Measurements from ENCODE around the gene MACROD1.
A peak's percentile ranks its signal among the peaks of the same experiment; 100 is the strongest.

MACROD1 gene, protein sequence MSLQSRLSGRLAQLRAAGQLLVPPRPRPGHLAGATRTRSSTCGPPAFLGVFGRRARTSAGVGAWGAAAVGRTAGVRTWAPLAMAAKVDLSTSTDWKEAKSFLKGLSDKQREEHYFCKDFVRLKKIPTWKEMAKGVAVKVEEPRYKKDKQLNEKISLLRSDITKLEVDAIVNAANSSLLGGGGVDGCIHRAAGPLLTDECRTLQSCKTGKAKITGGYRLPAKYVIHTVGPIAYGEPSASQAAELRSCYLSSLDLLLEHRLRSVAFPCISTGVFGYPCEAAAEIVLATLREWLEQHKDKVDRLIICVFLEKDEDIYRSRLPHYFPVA

DNA sequence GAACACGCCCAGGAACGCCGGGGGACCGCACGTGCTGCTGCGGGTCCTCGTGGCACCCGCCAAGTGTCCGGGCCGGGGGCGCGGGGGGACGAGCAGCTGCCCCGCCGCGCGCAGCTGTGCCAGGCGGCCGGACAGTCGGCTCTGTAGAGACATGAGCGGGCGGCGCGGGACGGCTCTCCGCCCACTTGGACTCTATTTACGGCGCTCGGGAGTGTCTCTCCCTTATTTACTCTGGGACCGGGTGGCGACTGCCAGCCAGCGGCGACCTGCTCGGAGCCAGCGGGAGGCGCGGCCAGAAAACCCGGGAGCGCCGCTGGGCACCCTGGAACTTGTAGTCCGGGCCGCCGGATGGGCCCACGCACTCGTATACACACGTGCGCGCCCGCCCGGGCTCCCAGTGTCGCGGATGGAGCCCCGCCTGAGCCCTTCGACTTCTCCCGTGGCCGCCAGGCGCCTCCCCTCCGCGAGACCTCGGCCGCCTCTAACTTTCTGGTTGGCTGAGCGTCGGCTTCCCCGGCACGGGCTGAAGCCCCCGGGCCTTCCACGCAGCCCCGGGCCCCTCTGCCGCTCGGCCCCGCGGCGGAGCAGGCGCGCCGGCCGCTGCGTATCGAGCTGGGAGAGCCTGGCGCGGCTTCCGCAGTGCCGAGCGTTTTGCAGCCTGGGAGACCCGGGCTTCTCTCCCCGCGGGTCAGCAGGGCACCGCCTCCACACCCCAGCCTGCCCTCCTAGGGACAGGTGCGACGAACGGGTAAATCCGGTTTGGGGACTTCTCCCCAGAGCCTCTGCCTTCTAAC is at the start of gene MACROD1:
Gene MACROD1 (minus strand): TSS at position 272 of the 794 bp plus-strand sequence. CDS start 119 bp downstream, at position 153.
- Histone ChIP-seq H3K4me3 (ENCODE audit: low read length in 2 of 2) (peak within 1 kb of the TSS; percentile 74 to 79), H3K36me3 (ENCODE audit: control insufficient read depth in 2 of 2, insufficient read depth in 2 of 2, low read length in 2 of 2) (peaks cover 2% of the 10 kb centered on the region in 2 donors), H3K9me3 (ENCODE audit: control insufficient read depth in 2 of 2, low read length in 2 of 2) (no peaks in the 10 kb centered on the region), H3K9ac (ENCODE audit: low read depth in 1 of 2, low read length in 2 of 2) (peak within 1 kb of the TSS; percentile 56 to 61), H3K27ac (ENCODE audit: low read depth in 2 of 2, low read length in 2 of 2) (peak within 1 kb of the TSS; percentile 85 to 86), H3K4me1 (ENCODE audit: control insufficient read depth in 2 of 2, insufficient read depth in 2 of 2, low read length in 2 of 2) (peaks cover 0 to 11% of the 10 kb centered on the region in 2 donors), H3K27me3 (ENCODE audit: control insufficient read depth in 2 of 2, insufficient read depth in 2 of 2, low read length in 2 of 2) (no peaks in the 10 kb centered on the region)

DNA sequence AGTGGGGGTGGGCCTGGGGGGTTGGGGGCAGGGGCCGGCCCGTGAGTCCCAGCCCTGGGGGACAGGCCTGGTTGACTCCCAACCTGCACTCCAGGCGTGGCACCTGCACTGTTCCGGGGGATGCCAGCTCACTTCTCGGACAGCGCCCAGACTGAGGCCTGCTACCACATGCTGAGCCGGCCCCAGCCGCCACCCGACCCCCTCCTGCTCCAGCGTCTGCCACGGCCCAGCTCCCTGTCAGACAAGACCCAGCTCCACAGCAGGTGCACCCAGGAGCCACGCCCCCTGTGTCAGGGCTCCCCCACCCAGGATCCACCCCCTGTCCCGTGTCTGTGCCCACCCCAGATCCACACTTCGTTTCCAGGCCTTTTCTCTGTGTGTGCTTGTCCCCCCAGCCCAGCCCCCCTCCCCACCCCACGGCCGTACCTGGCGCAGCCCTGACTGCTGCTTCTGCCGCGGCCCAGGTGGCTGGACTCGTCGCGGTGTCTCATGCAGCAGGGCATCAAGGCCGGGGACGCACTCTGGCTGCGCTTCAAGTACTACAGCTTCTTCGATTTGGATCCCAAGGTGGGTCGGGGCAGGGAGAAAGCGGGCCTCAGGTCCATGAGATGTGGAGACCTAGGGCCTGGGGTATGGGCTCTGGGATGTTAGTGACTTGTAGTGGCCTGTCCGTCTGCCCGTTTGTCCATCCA is 45.4 kb upstream of the MACROD1 start:
- Histone ChIP-seq H3K9me3 (ENCODE audit: control insufficient read depth in 2 of 2, low read length in 2 of 2) (no peaks in the 10 kb centered on the region), H3K9ac (ENCODE audit: low read depth in 1 of 2, low read length in 2 of 2) (no peak overlapping the region), H3K27ac (ENCODE audit: low read depth in 2 of 2, low read length in 2 of 2) (no peak overlapping the region), H3K4me1 (ENCODE audit: control insufficient read depth in 2 of 2, insufficient read depth in 2 of 2, low read length in 2 of 2) (peaks cover 11 to 12% of the 10 kb centered on the region in 2 donors), H3K36me3 (ENCODE audit: control insufficient read depth in 2 of 2, insufficient read depth in 2 of 2, low read length in 2 of 2) (peaks cover 0 to 13% of the 10 kb centered on the region in 2 donors), H3K27me3 (ENCODE audit: control insufficient read depth in 2 of 2, insufficient read depth in 2 of 2, low read length in 2 of 2) (no peaks in the 10 kb centered on the region), H3K4me3 (ENCODE audit: low read length in 2 of 2) (no peak overlapping the region)

DNA sequence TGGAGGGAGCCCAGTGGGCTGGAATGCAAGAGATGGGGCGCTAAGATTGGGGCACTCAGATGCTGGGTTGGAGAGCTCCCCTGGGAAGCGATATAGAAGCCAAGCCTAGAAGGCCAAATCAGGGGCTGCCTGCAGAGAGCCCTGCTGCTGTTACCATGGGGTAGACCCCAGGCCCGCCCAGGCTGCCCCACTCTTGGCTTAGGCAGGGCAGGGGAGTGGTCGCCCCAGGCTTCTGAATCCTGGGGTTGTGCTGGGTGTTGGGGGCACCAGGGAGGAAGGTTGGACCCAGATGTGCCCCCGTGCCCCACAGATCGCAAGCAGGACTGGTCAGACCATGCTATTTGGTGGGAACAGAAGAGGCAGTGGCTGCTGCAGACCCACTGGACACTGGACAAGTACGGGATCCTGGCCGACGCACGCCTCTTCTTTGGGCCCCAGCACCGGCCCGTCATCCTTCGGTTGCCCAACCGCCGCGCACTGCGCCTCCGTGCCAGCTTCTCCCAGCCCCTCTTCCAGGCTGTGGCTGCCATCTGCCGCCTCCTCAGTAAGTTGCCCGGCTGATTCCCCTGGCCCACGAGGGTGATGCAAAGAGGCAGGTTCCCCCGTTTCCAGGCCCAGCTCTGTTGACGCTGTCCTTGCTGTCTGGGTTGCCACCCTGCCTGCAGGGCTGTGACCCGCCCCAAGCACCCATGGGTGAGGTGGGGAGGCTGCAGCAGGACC is 44.5 kb upstream of the MACROD1 start:
- no peak overlapping the region for H3K9ac ChIP-seq (ENCODE audit: low read depth in 1 of 2, low read length in 2 of 2)
- H3K27ac ChIP-seq (ENCODE audit: low read depth in 2 of 2, low read length in 2 of 2): no peak overlapping the region
- H3K4me3 ChIP-seq (ENCODE audit: low read length in 2 of 2): no peak overlapping the region
- no peaks in the 10 kb centered on the region for H3K27me3 ChIP-seq (ENCODE audit: control insufficient read depth in 2 of 2, insufficient read depth in 2 of 2, low read length in 2 of 2)
- H3K9me3 ChIP-seq (ENCODE audit: control insufficient read depth in 2 of 2, low read length in 2 of 2): no peaks in the 10 kb centered on the region
- H3K36me3 ChIP-seq (ENCODE audit: control insufficient read depth in 2 of 2, insufficient read depth in 2 of 2, low read length in 2 of 2): peaks cover 0 to 13% of the 10 kb centered on the region in 2 donors
- H3K4me1 ChIP-seq (ENCODE audit: control insufficient read depth in 2 of 2, insufficient read depth in 2 of 2, low read length in 2 of 2): peaks cover 18 to 21% of the 10 kb centered on the region in 2 donors

DNA sequence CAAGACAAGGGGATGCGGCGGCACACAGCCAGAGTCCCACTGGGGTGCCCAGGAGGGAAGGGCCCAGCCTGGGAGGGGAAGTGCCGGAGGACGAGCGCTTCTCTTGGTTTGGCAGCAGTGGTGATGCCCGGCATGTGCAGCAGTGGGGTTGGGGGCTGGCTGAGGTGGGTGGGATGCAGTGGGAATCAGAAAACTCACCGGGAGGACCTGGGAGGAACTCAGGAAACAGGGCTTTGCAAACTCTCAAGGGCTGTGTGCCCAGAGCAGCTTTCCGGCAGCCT is 43.6 kb upstream of the MACROD1 start:
- peaks cover 24 to 26% of the 10 kb centered on the region in 2 donors for H3K4me1 ChIP-seq (ENCODE audit: control insufficient read depth in 2 of 2, insufficient read depth in 2 of 2, low read length in 2 of 2)

DNA sequence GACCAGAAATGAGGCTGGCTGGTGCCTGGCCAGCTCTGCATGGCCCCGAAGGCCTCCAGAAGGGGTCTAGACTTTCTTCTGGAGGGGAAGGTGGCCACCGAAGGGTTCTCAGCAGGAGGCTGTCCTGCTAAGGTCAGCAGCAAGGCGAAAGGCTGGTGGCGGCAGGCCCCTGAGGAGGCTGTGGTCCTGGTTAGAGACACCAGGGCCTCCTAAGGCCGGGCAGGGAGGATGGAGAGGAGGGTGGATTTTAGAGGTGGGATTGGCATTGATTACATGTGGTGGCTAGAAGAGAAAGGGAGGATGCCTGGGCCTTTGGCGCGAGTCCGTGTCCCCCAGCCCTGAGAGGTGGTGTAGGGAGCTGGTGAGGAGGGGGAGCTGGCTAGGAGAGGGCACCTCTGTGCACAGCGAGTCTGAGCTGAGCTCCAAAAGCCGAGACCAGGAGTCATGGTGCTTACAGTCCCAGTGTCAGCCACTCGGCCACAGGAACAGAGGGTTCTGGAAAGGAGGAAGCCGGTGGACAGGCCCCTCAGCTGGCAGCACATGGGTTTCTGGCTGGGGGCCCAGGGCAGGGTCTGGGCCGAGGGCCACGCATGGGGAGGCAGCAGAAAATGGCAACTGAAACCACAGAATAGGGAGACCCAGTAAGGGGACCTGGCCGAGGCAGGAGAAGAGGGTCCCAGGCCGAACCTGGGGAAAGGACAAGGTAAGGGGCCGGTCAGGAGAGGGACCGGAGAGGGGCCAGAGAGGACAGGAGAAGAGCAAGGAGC is 43.1 kb upstream of the MACROD1 start:
- peaks cover 2 to 15% of the 10 kb centered on the region in 2 donors for H3K36me3 ChIP-seq (ENCODE audit: control insufficient read depth in 2 of 2, insufficient read depth in 2 of 2, low read length in 2 of 2)
- H3K4me3 ChIP-seq (ENCODE audit: low read length in 2 of 2): no peak overlapping the region
- H3K9ac ChIP-seq (ENCODE audit: low read depth in 1 of 2, low read length in 2 of 2): no peak overlapping the region
- H3K4me1 ChIP-seq (ENCODE audit: control insufficient read depth in 2 of 2, insufficient read depth in 2 of 2, low read length in 2 of 2): peaks cover 24 to 26% of the 10 kb centered on the region in 2 donors
- H3K9me3 ChIP-seq (ENCODE audit: control insufficient read depth in 2 of 2, low read length in 2 of 2): no peaks in the 10 kb centered on the region
- no peak overlapping the region for H3K27ac ChIP-seq (ENCODE audit: low read depth in 2 of 2, low read length in 2 of 2)
- H3K27me3 ChIP-seq (ENCODE audit: control insufficient read depth in 2 of 2, insufficient read depth in 2 of 2, low read length in 2 of 2): no peaks in the 10 kb centered on the region

More for the DNA sequence above, 43.6 kb upstream of the MACROD1 start:
- Histone ChIP-seq H3K36me3 (ENCODE audit: control insufficient read depth in 2 of 2, insufficient read depth in 2 of 2, low read length in 2 of 2) (peaks cover 0 to 11% of the 10 kb centered on the region in 2 donors), H3K9ac (ENCODE audit: low read depth in 1 of 2, low read length in 2 of 2) (no peak overlapping the region), H3K27me3 (ENCODE audit: control insufficient read depth in 2 of 2, insufficient read depth in 2 of 2, low read length in 2 of 2) (no peaks in the 10 kb centered on the region), H3K4me3 (ENCODE audit: low read length in 2 of 2) (no peak overlapping the region), H3K9me3 (ENCODE audit: control insufficient read depth in 2 of 2, low read length in 2 of 2) (no peaks in the 10 kb centered on the region), H3K27ac (ENCODE audit: low read depth in 2 of 2, low read length in 2 of 2) (no peak overlapping the region)

DNA sequence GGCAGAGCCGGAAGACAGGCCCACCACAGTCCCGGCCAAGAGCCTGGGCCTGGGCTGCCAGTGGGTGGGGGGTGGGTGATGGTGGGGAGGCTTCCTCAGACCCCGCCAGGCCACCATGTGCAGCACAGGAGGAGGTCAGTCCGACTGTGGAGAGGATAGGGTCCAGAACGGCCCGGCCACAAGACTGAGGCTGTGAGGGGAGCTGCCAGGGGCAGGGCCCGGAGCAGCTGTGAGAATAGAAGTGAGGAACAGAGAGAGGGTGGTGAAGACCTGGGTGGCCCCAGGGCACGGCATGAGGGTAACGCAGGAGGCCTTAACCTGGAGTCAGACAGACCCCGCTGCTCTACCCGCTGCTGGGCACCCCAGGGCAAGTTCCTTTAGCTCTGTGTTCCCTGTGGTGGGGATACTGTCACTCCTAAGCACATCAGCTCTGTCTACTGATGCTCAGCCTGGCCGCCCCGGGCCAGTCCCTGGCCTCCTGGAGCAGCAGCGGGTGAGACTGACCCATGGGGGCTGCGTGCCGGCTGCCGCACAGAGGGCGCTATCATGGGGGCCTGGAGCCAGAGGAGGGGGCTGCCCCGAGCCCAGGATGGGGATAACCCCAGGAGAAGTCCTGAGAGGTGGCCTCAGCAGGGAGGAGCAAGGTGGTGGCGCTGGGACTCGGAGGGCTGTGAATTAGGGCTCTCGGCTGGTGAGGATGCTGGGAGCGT is 42.3 kb upstream of the MACROD1 start:
- peaks cover 9 to 23% of the 10 kb centered on the region in 2 donors for H3K36me3 ChIP-seq (ENCODE audit: control insufficient read depth in 2 of 2, insufficient read depth in 2 of 2, low read length in 2 of 2)
- H3K4me1 ChIP-seq (ENCODE audit: control insufficient read depth in 2 of 2, insufficient read depth in 2 of 2, low read length in 2 of 2): peaks cover 24 to 26% of the 10 kb centered on the region in 2 donors
- H3K9ac ChIP-seq (ENCODE audit: low read depth in 1 of 2, low read length in 2 of 2): peak overlapping the region; percentile 85 to 92
- peak overlapping the region; percentile 68 to 78 for H3K4me3 ChIP-seq (ENCODE audit: low read length in 2 of 2)
- no peaks in the 10 kb centered on the region for H3K27me3 ChIP-seq (ENCODE audit: control insufficient read depth in 2 of 2, insufficient read depth in 2 of 2, low read length in 2 of 2)
- no peaks in the 10 kb centered on the region for H3K9me3 ChIP-seq (ENCODE audit: control insufficient read depth in 2 of 2, low read length in 2 of 2)
- peak overlapping the region; percentile 74 to 93 for H3K27ac ChIP-seq (ENCODE audit: low read depth in 2 of 2, low read length in 2 of 2)

DNA sequence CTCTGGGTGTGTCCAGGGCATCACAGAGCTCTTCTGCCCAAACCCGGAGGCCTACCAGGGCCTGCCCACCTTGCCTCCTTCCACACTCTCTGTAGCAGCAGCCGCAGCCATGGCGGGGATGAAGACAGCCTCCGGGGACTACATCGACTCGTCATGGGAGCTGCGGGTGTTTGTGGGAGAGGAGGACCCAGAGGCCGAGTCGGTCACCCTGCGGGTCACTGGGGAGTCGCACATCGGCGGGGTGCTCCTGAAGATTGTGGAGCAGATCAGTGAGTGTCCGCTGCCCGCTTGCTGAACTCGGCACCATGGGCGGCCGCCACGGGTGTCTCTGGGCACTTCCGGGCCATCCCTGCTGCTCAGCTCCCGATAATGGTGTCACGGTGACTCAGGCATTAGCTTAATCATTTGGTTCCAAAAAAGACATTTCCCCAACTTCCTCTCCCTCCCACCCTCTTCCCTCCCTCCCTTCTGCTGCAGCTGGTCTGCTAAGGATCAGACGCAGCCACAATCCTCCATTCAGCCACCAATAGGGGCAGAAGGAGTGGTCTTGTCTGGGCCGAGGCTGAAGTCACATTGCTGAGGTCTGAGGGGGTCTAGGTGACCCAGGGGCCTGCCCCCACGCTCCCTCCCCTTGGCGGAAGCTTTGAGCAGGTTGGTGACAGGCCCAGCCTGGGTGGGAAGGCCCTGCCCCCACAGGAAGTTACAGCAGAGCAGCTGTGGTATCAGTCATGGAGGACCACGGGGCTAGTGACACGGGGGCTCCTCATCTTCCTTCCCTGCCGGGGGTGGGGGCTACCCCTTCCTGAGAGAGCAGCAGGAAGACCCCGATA is 41.6 kb upstream of the MACROD1 start:
- Histone ChIP-seq H3K36me3 (ENCODE audit: control insufficient read depth in 2 of 2, insufficient read depth in 2 of 2, low read length in 2 of 2) (peaks cover 17 to 30% of the 10 kb centered on the region in 2 donors), H3K4me1 (ENCODE audit: control insufficient read depth in 2 of 2, insufficient read depth in 2 of 2, low read length in 2 of 2) (peaks cover 24 to 26% of the 10 kb centered on the region in 2 donors), H3K9ac (ENCODE audit: low read depth in 1 of 2, low read length in 2 of 2) (peak overlapping the region; percentile 85 to 92), H3K9me3 (ENCODE audit: control insufficient read depth in 2 of 2, low read length in 2 of 2) (no peaks in the 10 kb centered on the region), H3K4me3 (ENCODE audit: low read length in 2 of 2) (peak overlapping the region; percentile 68 to 78), H3K27ac (ENCODE audit: low read depth in 2 of 2, low read length in 2 of 2) (peak overlapping the region; percentile 74 to 93), H3K27me3 (ENCODE audit: control insufficient read depth in 2 of 2, insufficient read depth in 2 of 2, low read length in 2 of 2) (no peaks in the 10 kb centered on the region)

DNA sequence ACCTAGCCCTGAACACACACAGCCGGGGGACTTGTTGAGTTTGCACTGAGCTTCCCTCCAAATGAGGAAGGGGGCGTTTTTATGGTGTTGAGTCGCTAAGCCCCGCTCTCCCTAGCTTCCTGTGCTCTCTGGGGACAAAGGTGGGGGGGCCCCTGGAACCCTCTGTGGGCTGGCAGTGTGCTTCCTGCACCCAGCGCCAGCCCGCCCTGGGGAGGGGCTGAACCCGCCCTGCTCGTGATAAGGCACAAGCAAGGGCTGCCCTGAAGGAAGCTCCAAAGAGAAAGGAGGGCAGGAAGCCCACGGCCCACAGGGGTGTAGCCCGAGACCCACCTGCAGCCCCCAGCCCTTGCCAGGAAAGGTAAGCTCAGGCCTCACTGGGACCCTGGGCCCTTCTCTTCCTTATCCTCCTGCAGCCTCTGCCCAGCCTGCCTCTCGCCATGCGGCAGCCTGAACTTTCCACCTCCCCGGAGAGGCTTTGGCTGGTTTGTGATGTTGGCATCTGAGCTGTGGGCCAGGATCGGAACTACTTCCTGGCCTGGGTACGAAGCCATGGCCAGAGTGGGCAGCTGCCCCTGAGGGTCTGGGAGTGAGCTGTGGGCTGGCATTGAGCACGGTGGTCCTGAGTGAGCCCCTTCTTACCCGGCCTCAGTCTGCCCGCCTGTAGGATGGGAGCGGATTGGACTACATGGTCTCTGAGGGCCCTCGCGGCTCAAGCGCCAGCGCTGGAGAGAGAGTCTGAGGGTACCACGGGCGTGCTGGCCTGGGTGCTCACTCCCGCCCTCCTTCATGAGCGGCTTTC is 40.7 kb upstream of the MACROD1 start, which contains the start of gene FERMT3:
Gene FERMT3 (plus strand): TSS at position 265 of the 799 bp plus-strand sequence. CDS start 644 bp downstream, outside the sequence.
- peak within 1 kb of the TSS; percentile 85 to 92 for H3K9ac ChIP-seq (ENCODE audit: low read depth in 1 of 2, low read length in 2 of 2)
- no peaks in the 10 kb centered on the region for H3K9me3 ChIP-seq (ENCODE audit: control insufficient read depth in 2 of 2, low read length in 2 of 2)
- H3K27me3 ChIP-seq (ENCODE audit: control insufficient read depth in 2 of 2, insufficient read depth in 2 of 2, low read length in 2 of 2): no peaks in the 10 kb centered on the region
- peak within 1 kb of the TSS; percentile 68 to 78 for H3K4me3 ChIP-seq (ENCODE audit: low read length in 2 of 2)
- peaks cover 24 to 26% of the 10 kb centered on the region in 2 donors for H3K4me1 ChIP-seq (ENCODE audit: control insufficient read depth in 2 of 2, insufficient read depth in 2 of 2, low read length in 2 of 2)
- H3K36me3 ChIP-seq (ENCODE audit: control insufficient read depth in 2 of 2, insufficient read depth in 2 of 2, low read length in 2 of 2): peaks cover 22 to 29% of the 10 kb centered on the region in 2 donors
- H3K27ac ChIP-seq (ENCODE audit: low read depth in 2 of 2, low read length in 2 of 2): peak within 1 kb of the TSS; percentile 74 to 93

Data from mucosa of rectum (tissue), 2 donors.